ENCODE results near the gene ESYT3.

DNA sequence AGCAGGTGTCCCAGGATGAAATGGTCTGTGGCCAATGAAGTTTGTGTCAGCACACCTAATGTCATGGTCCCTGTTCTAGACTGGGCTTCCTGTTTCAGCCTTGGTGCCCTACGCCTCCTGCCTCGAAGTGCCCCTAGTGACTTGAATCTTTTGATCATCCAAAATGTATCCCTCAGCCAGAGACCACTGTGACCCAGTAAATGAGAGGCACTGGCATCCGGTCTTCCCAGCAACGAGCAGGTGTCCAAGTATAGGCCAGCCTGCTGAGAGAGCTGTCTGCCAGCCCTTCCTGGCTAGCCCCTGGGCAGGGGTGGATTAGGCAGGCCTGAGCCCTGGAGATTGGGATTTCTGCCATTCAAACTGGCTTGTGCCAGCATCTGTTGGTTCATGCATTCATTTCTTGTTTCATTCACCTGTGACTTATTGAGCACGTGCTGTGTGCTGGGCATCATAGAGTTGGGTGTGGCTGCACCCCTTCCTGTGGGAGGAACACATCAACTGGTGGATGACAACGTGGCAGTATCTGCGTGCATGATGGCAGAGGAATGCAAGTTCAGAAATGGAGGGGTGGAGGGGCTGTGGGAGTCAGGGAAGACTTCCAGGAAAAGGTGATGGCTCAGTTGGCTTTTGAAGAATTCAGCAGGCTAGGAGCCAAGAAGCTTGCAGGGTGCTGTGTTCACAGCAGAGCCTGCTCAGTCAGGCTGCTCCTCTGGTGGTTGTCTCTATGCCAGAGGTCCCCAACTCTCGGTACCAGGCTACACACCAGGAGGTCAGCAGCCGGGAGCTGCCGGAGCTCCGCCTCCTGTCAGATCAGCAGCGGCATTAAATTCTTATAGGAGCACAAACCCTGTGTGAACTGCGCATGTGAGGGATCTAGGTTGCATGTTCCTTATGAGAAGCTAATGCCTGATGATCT lies 21.6 kb downstream of the ESYT3 start:
- TF ChIP-seq CTCF (IDR thresholded peaks at IDR 0.05; ENCODE audit: low read length) (no peak), EZH2 (IDR thresholded peaks at IDR 0.05; ENCODE audit: borderline replicate concordance, low read length) (no peak)

All from OCI-LY1 (cell line).